Spleen (tissue), 11 donors: ENCODE data around the gene RRP1. TPM values are rescaled to one million over a fixed set of nuclear protein-coding genes. Genes with fewer than 3 reads are reported as not detected.

Experiments used
- DNase-seq: peaks from one replicate; pipeline ENCODE4 v3.0.0-alpha.2; 2020
- H3K27ac ChIP-seq, 8 donors: fragments of 200-600 bp; sonication (generic) in 7 of 8; 1 replicate in 4 of 8; 2 replicates in 4 of 8; pipeline versions ENCODE4 v1.5.0 to v1.8.0; 2016 to 2021; ENCODE audit warnings: inconsistent platforms in 4 of 8, mild to moderate bottlenecking in 4 of 8, moderate library complexity in 1 of 8
- H3K27me3 ChIP-seq, 7 donors: fragments of 200-600 bp; sonication (generic) in 6 of 7; replicated peaks in 1 of 7; 1 replicate in 4 of 7; 2 replicates in 3 of 7; pipeline versions ENCODE4 v1.5.0 to v1.8.0; 2016 to 2021; ENCODE audit warnings: inconsistent platforms in 3 of 7, mild to moderate bottlenecking in 1 of 7
- H3K36me3 ChIP-seq, 6 donors: fragments of 200-600 bp; sonication (generic) in 5 of 6; 1 replicate in 4 of 6; 2 replicates in 2 of 6; pipeline versions ENCODE4 v1.5.0 to v1.8.0; 2016 to 2021; ENCODE audit warnings: inconsistent platforms in 2 of 6
- H3K4me1 ChIP-seq, 6 donors: fragments of 200-600 bp; sonication (generic) in 5 of 6; 1 replicate in 3 of 6; 2 replicates in 3 of 6; pipeline versions ENCODE4 v1.5.0 to v1.8.0; 2016 to 2021; ENCODE audit warnings: inconsistent platforms in 3 of 6
- H3K4me3 ChIP-seq, 8 donors: fragments of 200-600 bp; sonication (generic) in 7 of 8; 1 replicate in 4 of 8; 2 replicates in 4 of 8; pipeline versions ENCODE4 v1.5.0 to v1.8.0; 2016 to 2021; ENCODE audit warnings: inconsistent platforms in 4 of 8, mild to moderate bottlenecking in 4 of 8, moderate library complexity in 2 of 8
- H3K9me3 ChIP-seq, 8 donors: fragments of 200-600 bp; sonication (generic) in 7 of 8; 1 replicate in 4 of 8; 2 replicates in 4 of 8; pipeline versions ENCODE4 v1.5.0 to v1.8.0; 2016 to 2021; ENCODE audit warnings: inconsistent platforms in 4 of 8
- POLR2A ChIP-seq, 3 donors: fragments of 450-650 bp; IDR thresholded peaks; one replicate each; pipeline ENCODE4 v1.5.1; 2017; ENCODE audit warnings: antibody characterized with exemption in 3 of 3, mild to moderate bottlenecking in 1 of 3
- POLR2AphosphoS5 ChIP-seq, 3 donors: sonication (generic); formaldehyde crosslinking; IDR thresholded peaks; one replicate each; pipeline ENCODE4 v1.5.1; 2017; ENCODE audit warnings: antibody characterized with exemption in 3 of 3
- WGBS, 5 donors: extraction: QIAGEN DNeasy Blood & Tissue Kit in 3 of 5; methylation state at CpG; one replicate each; pipeline versions ENCODE4 v1.1.5 to v1.1.7; 2013 to 2018; 5-methylcytosine and 5-hydroxymethylcytosine counted together
- intact Hi-C: fragments of 100-400 bp; cut with DNase I; formaldehyde crosslinking; loops from one replicate; pipeline ENCODE4 v1.15.0; 2023; ENCODE audit warnings: low total_unique reads
- polyA plus RNA-seq, 3 donors: library from polyadenylated mRNA; stranded (reverse); fragments of 200-250 nt; gene quantifications; one replicate each; pipeline ENCODE4 v1.2.1, GENCODE V29; 2013
- total RNA-seq, 7 donors: library from RNA; depleted of rRNA in 3 of 7; stranded (reverse); fragments of >200 nt in 3 of 7; fragmentation: NEBNext Ultra II Directional in 4 of 7; extraction: Animal tissue kit (Norgen Biotek cat#: 25700) in 4 of 7; gene quantifications; one replicate each; pipeline versions ENCODE4 v1.1.0 to v1.2.1, GENCODE V29; 2016 to 2021
- TF ChIP-seq, protein P1 (sequence below), 11 experiments: fragments of 200-600 bp in 7 of 11; fragments of 450-650 bp in 4 of 11; sonication (generic) in 4 of 11; IDR thresholded peaks in 8 of 11; conservative IDR thresholded peaks in 3 of 11; 1 replicate in 7 of 11; 2 replicates in 4 of 11; pipeline versions ENCODE4 v1.4.0 to v1.8.0; 2016 to 2021; ENCODE audit warnings: antibody characterized with exemption in 11 of 11, inconsistent platforms in 4 of 11, mild to moderate bottlenecking in 1 of 11
- donor health status: healthy with polysubstance abuse.
- donor health status: DM: no; HTN: no; CAD: no; lungs with moderate emphysema.
- donor health status: DM: no; HTN: no; CAD: no.
- donor health status: Bipolar disorder and iron deficiency.
- donor health status: healthy.
- donor health status: DM: no; HTN: no; CAD: no.
- donor health status: DM: yes; HTN: yes; CAD: no.

RRP1 gene
- total and polyA plus RNA-seq, 10 donors, result 11.5 to 26.9 (median 18.6) TPM

DNA sequence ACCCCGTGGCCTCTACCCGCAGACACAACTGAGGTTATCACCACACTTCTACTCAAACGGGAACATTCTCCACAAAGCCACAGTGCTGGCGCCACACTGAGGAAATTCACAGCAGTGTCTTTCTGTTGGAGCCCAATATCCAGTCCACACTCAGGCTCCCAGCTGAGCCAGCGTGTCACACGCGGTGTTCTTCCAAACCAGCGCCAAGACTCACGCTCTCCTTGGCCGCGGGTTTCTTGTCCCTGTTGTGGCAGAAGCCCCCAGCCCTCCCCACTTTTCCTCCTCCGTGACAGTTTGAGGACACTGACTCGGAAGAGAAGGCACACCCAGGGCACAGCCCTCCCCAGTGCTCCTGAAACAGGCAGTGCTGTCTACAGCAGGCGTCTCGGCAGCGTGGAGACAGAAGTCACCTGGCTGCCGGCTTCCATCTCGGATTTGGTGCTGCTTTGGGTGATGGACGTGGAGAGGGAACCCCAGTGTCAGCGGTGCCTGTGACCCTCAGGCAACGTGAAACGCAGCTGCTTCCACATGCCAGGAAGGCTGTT is 40.3 kb downstream of the RRP1 start:
- 63 to 69% (median 67%) methylated on average over 21 to 22 of the region's 22 CpGs for WGBS, 5 donors
- Histone ChIP-seq H3K27ac (no peak overlapping the region), H3K4me1 (peaks cover under 1 to 26% (median 4%) of the 10 kb centered on the region in 6 donors), H3K4me3 (no peak overlapping the region), H3K27me3 (peaks cover 0 to 60% (median 0%) of the 10 kb centered on the region in 7 donors), H3K36me3 (no peaks in the 10 kb centered on the region), H3K9me3 (peaks cover 0 to 8% (median 0%) of the 10 kb centered on the region in 8 donors)
- TF ChIP-seq POLR2AphosphoS5 (IDR thresholded peaks at IDR 0.05) (no peak), POLR2A (IDR thresholded peaks at IDR 0.05) (no peak)
- TF ChIP-seq, protein P1, sequence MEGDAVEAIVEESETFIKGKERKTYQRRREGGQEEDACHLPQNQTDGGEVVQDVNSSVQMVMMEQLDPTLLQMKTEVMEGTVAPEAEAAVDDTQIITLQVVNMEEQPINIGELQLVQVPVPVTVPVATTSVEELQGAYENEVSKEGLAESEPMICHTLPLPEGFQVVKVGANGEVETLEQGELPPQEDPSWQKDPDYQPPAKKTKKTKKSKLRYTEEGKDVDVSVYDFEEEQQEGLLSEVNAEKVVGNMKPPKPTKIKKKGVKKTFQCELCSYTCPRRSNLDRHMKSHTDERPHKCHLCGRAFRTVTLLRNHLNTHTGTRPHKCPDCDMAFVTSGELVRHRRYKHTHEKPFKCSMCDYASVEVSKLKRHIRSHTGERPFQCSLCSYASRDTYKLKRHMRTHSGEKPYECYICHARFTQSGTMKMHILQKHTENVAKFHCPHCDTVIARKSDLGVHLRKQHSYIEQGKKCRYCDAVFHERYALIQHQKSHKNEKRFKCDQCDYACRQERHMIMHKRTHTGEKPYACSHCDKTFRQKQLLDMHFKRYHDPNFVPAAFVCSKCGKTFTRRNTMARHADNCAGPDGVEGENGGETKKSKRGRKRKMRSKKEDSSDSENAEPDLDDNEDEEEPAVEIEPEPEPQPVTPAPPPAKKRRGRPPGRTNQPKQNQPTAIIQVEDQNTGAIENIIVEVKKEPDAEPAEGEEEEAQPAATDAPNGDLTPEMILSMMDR (IDR thresholded peaks at IDR 0.05 in 8 of 11, conservative IDR thresholded peaks at IDR 0.05 in 3 of 11), result no peak
- intact Hi-C loops, result no loop called here
- DNase-seq, result peak; percentile 71

DNA sequence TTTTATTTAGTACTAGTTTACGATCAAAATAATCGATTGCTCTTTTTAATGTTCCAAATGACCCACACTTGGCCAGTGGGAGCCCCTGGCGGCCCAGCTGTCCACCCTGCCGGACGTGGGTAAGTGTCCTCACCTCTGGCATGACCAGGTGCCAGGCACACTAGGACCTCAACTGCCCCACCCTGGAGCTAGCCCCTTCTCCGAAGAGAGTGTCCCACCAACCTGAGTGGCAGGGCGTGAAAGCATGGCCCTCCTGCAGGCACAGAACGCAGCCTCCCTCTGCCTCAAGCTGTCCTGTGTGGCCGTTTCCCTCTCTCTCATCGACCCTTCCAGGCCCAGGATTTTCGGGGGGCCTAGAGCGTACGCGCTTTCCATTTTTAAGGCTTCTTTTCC is 42.8 kb downstream of the RRP1 start:
- no peak for DNase-seq
- TF ChIP-seq POLR2A (IDR thresholded peaks at IDR 0.05) (no peak), POLR2AphosphoS5 (IDR thresholded peaks at IDR 0.05) (no peak)
- TF ChIP-seq, protein P1 (IDR thresholded peaks at IDR 0.05 in 8 of 11, conservative IDR thresholded peaks at IDR 0.05 in 3 of 11), result no peak
- H3K9me3 ChIP-seq, result peaks cover 0 to 8% (median 0%) of the 10 kb centered on the region in 8 donors
- no peak overlapping the region for H3K4me3 ChIP-seq
- no peak overlapping the region for H3K27ac ChIP-seq
- peaks cover 0 to 66% (median 5%) of the 10 kb centered on the region in 7 donors for H3K27me3 ChIP-seq
- 94 to 96% (median 95%) methylated on average over 14 of the region's 14 CpGs for WGBS, 5 donors
- peaks cover 3 to 28% (median 16%) of the 10 kb centered on the region in 6 donors for H3K4me1 ChIP-seq
- H3K36me3 ChIP-seq, result no peaks in the 10 kb centered on the region
- intact Hi-C loops, result no loop called here

GRCh38 chr21:43832648-43833047 is 43.3 kb downstream of the RRP1 start:
- 86 to 94% (median 89%) methylated on average over 8 to 10 of the region's 10 CpGs for WGBS, 5 donors
- peak; percentile 41 for DNase-seq
- Histone ChIP-seq H3K36me3 (no peaks in the 10 kb centered on the region), H3K4me3 (no peak overlapping the region), H3K27me3 (peaks cover 0 to 68% (median 5%) of the 10 kb centered on the region in 7 donors), H3K9me3 (peaks cover 0 to 8% (median 0%) of the 10 kb centered on the region in 8 donors), H3K4me1 (peaks cover 3 to 28% (median 16%) of the 10 kb centered on the region in 6 donors), H3K27ac (no peak overlapping the region)
- TF ChIP-seq POLR2AphosphoS5 (IDR thresholded peaks at IDR 0.05) (no peak), POLR2A (IDR thresholded peaks at IDR 0.05) (no peak)
- TF ChIP-seq, protein P1 (IDR thresholded peaks at IDR 0.05 in 8 of 11, conservative IDR thresholded peaks at IDR 0.05 in 3 of 11), result no peak
- intact Hi-C loops, result no loop called here

DNA sequence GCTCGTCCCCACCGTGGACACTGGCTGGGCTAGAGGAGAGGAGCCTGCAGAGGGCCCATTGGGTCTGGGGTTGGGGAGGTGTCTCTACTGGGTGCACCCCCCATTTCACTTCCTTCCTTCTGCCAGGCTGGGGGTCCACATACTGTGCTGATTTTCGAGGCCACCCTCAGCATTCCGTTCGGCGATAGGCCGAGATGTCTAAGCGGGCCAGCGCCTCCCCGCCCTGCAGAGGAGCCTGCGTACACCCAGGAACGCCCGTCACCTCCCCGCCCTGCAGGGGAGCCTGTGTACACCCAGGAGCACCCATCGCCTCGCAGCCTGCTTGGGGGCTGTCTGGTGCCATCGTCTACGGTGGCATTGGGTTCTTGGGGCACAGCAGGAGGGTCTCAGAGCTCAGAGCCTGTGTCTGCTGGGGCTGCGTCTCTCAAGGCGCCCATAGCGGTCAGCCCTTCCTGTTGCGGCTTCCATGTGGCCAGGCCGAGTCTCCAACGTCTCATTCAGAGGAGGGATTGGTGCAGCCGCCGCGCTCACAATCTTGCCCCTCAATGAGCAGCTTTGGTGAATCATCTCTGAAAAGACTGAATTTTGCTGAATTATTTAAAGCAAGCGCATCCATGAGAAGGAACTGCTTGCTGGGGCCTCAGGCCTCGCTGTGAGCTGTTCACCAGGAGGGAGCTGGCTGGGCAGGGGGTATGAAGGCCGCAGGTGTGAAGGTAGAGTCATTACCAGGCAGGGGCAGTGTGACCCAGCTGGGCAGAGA is 44.9 kb downstream of the RRP1 start:
- TF ChIP-seq POLR2AphosphoS5 (IDR thresholded peaks at IDR 0.05) (no peak), POLR2A (IDR thresholded peaks at IDR 0.05) (no peak)
- TF ChIP-seq, protein P1 (IDR thresholded peaks at IDR 0.05 in 8 of 11, conservative IDR thresholded peaks at IDR 0.05 in 3 of 11), result no peak
- intact Hi-C loops, result no loop called here
- Histone ChIP-seq H3K36me3 (no peaks in the 10 kb centered on the region), H3K27ac (peak overlapping the region in 4 of 8 donors; percentile 29 to 52 (median 44)), H3K27me3 (peaks cover 0 to 68% (median 5%) of the 10 kb centered on the region in 7 donors), H3K4me3 (no peak overlapping the region), H3K9me3 (peaks cover 0 to 8% (median 0%) of the 10 kb centered on the region in 8 donors), H3K4me1 (peaks cover 3 to 28% (median 16%) of the 10 kb centered on the region in 6 donors)
- DNase-seq, result no peak
- 50 to 79% (median 59%) methylated on average over 20 to 30 of the region's 30 CpGs for WGBS, 5 donors
